HG02852 (cell line): ENCODE data around the gene MED9.

Experiments used
- ATAC-seq: cut with Tn5 transposase; IDR thresholded peaks from one replicate; pipeline ENCODE4 v1.9.1; 2021; ENCODE audit warnings: mild to moderate bottlenecking, moderate library complexity; ENCODE audit not compliant: unreplicated experiment

The MED9 gene

GRCh38 chr17:17514993-17515933 is 38.5 kb downstream of the MED9 start:
- ATAC-seq = no peak

GRCh38 chr17:17515934-17516930 is 39.4 kb downstream of the MED9 start:
- no peak for ATAC-seq

GRCh38 chr17:17516941-17517720 is 40.3 kb downstream of the MED9 start:
- ATAC-seq = no peak

- no peak for ATAC-seq
Measured at GRCh38 chr17:17518014-17518413, 41.2 kb downstream of the MED9 start.

DNA sequence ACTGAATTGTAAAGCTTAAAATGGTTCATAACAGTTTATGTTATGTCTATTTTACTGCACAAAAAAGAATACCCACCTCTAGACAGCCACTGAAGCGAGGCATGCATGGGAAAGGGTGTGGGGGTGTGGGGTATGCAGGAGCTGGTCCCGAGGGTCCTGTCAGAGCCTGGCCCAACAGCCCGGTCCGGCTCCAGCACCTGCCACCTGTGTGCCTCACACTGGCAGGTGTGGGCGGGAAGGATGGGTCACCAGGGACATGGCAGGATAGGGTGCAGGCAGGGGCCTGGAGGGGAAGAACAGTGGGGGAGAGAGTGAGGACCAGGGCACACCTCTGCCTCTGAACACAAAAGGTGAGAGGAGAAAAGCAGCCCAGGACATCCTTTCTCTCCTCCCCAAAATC is 42.2 kb downstream of the MED9 start:
- ATAC-seq = no peak

- no peak for ATAC-seq
Measured at GRCh38 chr17:17519886-17520285, 43.1 kb downstream of the MED9 start.

DNA sequence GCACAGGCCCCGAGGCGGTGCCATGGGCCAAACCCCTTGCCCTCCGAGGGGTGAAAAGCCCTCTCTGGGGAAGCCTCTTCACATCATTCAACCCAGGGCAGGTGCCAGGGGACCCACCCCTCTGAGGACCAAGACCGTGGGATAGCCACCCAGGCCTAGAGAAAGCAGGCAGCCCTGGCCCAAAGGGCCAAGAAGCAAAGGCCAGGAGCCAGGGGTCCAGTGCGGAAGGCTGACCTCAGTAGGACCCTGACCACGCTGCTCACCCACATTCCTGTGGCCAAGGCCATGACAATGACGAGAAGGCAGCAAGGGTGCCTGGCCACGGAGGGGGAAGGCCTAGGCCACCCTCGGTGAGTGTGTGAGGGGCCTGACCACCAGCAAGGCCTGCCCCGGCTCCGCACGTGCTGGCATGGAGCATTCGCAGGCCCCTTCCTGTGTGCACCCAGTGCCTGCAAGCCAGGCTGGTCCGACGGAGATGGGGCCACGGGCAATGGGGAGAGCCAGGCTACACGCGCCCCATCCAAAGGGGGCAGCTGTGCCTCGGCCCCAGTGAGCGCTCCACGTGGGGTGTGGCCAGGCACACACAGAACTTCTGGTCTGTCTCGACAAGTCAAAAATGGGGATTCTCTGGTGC is 43.9 kb downstream of the MED9 start:
- no peak for ATAC-seq

- no peak for ATAC-seq
Measured at GRCh38 chr17:17523001-17523730, 46.4 kb downstream of the MED9 start.

DNA sequence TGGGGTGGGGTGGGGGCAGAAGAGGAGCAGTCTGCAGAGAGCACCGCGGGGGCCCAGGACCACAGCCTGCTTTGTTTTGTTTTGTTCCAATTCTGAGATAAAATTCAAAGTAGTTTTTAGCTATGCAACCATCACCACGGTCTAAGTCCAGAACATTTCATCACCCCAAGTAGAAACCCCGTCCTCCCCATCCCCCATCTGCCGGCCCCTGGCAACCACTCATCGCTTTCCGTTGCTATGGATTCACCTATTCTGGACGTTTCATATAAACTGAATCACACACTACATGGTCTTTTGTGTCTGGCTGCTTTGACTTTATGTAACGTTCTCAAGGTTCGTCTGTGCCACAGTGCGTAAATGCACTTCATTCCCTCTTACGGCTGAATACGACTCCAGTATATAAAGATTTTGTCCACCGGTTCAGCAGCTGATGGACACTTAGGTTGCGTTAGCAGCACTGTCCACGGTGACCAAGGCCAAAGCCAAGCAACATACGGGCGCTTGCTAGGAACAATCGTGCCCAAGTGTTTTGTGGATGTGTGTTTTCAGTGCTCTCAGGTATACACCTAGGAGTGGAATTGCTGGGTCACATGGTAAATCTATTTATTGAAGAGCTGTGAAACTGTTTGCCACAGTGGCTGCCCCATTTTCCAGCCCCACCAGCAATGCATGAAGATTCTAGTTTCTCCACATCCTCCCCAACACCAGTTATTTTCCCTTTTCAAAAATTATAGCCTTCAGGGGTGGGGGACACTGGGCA is 47.1 kb downstream of the MED9 start:
- ATAC-seq = no peak

DNA sequence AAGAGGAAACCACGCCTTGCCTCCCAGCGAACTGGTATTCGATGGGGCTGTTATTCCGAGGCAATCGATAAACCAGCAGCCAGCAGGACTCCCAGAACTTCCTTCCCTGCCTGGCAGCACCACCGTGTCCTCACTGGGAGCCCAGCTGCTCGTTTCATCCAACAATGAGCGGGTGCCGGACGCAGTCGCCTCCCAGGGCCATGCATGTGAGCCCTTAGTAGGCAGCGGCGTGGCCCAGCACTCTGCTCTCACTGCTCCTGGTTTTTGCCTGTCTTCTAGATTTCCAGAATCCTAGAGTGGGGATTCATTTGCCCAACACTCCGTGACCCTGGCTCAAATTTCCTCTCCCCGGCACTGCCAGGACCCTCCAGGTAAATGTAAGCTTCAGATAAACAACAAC is 48.5 kb downstream of the MED9 start:
- no peak for ATAC-seq

DNA sequence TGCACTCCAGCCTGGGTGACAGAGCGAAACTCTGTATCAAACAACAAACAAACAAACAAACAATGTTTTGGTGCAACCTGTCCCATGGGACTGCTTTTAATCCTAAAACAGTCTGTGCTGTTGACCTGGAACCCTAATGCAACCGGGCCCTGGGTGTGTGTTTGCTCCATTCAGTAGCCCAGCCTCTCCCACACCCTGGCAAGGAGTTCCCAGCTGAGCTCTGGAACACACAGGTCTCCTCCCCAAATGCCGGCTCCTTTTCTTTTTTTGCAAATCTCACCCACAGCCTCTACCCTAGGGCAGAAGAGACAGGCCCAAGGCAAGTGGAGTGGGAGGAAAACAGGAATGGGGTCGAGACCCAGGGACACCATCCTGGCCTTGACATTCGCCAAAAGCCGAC is 49.2 kb downstream of the MED9 start:
- no peak for ATAC-seq

- no peak for ATAC-seq
Measured at GRCh38 chr17:17526369-17526768, 49.6 kb downstream of the MED9 start.

GRCh38 chr17:17527534-17527933 is 50.7 kb downstream of the MED9 start:
- no peak for ATAC-seq

DNA sequence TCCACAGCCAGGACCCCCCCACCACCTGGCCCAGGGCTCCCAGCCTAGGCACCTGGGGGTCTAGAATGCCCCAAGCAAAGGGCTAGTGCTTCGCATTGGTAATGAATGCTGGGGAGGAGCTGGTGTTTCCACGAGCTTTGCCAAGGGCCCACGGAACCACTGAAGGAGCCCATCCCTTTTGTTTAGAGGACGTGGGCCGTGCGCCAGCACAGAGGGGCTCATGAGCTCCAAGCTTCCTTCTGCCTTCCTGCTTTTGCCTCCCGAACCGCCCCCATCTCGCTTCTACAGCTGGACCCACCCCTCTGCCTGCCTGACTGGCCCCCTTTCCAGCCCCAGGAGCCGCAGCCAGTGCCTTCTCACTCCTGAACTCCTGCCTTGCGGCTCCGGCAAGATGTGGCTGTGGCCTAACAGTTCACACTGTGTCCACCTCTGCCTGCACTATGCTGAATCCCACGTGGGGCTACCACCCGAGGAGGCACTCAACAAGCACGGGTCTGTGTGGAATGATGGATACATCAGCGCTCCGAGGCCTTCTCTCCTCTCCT is 51.2 kb downstream of the MED9 start:
- ATAC-seq = no peak

- no peak for ATAC-seq
Measured at GRCh38 chr17:17528696-17529652, 52.2 kb downstream of the MED9 start.

DNA sequence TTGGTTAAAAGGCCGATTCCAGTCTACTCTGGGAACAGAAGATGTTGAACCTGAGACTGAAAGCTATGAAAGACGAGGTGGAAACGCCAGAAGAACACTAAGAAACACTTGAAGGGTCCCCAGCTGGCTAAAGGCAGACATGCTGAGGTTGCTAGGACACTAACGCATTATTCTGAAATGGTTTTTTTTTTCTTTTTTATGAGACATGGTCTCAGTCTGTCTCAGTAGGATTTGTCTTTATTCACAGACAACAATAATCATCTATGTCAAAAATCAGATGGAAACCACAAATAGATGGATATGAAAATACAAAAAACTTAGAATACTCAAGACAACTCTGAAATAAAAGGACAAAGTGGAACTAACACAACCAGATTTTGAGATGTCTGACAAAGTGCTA is 54.4 kb downstream of the MED9 start:
- no peak for ATAC-seq

GRCh38 chr17:17532991-17533390 is 56.2 kb downstream of the MED9 start:
- ATAC-seq = no peak
